NB4 (cell line): ENCODE measurements around the gene CDKL5.

Source experiments
- DNase-seq: peaks from one replicate; pipeline ENCODE4 v3.0.0; 2010; ENCODE audit warnings: low read depth
- H3K4me3 ChIP-seq: one replicate; pipeline ENCODE4 v1.5.1; 2011; ENCODE audit warnings: mild to moderate bottlenecking, low read depth, low read length, moderate library complexity
- CTCF ChIP-seq: IDR thresholded peaks from one replicate; pipeline ENCODE4 v1.5.1; 2012; ENCODE audit warnings: low read depth, low read length
- MYC ChIP-seq: IDR thresholded peaks from 2 replicates; pipeline ENCODE4 v1.6.1; 2011; ENCODE audit warnings: low read depth, low read length
- POLR2A ChIP-seq: IDR thresholded peaks from 2 replicates; pipeline ENCODE4 v1.6.1; 2011; ENCODE audit warnings: mild to moderate bottlenecking; ENCODE audit not compliant: insufficient read length; ENCODE audit errors: extremely low read depth
- TF ChIP-seq, protein P1 (sequence below): IDR thresholded peaks from 2 replicates; pipeline ENCODE4 v1.6.1; 2011; ENCODE audit warnings: low read depth, low read length

Gene CDKL5

GRCh38 chrX:18441780-18442367, 16.5 kb downstream of the CDKL5 start:
- no peak for DNase-seq
- TF ChIP-seq, protein P1, sequence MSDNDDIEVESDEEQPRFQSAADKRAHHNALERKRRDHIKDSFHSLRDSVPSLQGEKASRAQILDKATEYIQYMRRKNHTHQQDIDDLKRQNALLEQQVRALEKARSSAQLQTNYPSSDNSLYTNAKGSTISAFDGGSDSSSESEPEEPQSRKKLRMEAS: no peak
- no peak for TF ChIP-seq CTCF
- TF ChIP-seq MYC: no peak
- TF ChIP-seq POLR2A: no peak
- H3K4me3 ChIP-seq: no peak overlapping the region

DNA sequence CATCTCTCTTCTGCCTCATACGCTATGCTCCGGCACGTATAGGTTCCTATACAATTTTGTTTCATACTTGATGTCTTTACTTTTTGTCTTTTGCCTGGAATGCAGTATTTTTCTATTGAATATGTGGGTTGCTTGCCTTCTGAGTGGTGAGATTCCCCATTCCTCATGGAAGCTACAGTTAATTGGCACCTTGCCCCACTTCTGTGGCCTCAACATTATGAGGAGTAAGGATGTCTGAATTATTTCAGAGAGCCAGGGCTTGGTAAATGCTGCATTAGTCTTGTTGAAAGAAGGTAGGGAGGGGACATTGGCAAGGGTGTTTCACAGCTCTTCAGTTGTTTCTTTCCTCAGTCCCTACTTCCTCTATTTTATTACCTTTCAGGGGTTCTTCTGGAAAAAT, 23.0 kb downstream of the CDKL5 start:
- TF ChIP-seq, protein P1: no peak
- no peak overlapping the region for H3K4me3 ChIP-seq
- no peak for DNase-seq

DNA sequence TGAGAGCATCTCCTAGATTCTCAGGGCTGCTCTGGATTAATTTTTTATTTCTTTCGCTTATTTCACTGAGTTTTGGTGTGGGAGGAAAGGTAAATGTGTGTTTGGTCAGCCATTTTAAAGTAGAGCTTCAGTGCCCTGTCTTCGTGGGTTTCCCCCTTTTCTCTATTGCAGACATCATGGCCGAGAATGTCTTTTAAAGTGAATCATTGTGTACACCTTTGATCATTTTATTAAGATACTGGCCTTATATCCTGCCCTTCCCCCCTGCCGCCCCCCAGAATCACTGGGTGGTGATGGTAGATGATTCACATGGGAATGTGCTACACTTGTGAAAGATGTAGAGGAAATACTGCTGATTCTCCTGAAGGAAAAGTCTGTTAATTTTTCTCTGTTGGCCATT, 23.8 kb downstream of the CDKL5 start:
- no peak for DNase-seq
- TF ChIP-seq, protein P1: no peak
- TF ChIP-seq POLR2A: no peak
- H3K4me3 ChIP-seq: no peak overlapping the region

- no peak overlapping the region for H3K4me3 ChIP-seq
- TF ChIP-seq POLR2A (no peak), CTCF (no peak), MYC (no peak)
- TF ChIP-seq, protein P1: no peak
- DNase-seq: no peak
These were observed 30.0 kb downstream of the CDKL5 start for GRCh38 chrX:18455384-18455783.

GRCh38 chrX:18457000-18457399, 31.6 kb downstream of the CDKL5 start:
- no peak for TF ChIP-seq CTCF
- TF ChIP-seq, protein P1: no peak
- TF ChIP-seq POLR2A: no peak
- no peak overlapping the region for H3K4me3 ChIP-seq
- DNase-seq: no peak

DNA sequence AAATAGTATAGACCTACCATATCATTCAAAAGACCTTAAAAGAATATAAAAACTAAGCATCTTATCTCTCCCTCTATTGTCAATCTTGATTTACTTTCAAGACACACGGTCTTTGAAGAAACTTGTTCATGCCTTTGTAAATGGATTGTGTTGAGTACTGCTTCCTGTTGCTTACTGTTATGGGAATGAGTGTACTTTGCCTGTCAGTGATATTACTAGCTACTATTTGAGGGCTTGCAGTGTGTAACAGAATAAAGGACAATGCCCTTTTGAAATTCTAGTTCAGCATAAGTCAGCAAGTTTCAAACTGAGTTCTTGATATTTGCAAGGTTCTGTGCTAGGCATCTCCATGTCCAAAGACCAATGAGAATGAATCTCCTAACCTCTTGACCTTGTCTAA, 36.0 kb downstream of the CDKL5 start:
- TF ChIP-seq MYC (no peak), POLR2A (no peak), CTCF (no peak)
- TF ChIP-seq, protein P1: no peak
- H3K4me3 ChIP-seq: no peak overlapping the region
- no peak for DNase-seq

DNA sequence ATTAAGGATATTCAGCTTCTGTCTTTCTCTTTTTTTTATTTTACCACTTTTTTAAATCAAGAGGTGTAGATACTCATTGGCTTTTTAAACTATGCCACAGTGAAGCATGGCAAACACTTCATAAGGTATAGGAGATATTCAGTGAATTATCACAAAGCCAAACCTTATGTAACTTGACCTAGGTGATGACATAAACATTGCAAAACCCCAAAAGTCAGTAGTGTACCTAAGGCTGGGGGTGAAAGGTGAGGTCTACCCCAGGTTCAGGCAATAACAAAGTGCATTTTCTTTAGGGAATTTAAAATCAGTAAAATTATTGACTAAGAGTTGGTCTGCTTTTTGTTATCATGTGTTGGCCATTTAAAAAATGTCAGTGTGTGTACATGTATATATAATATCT, 39.1 kb downstream of the CDKL5 start:
- no peak overlapping the region for H3K4me3 ChIP-seq
- TF ChIP-seq POLR2A: no peak
- TF ChIP-seq MYC: no peak
- TF ChIP-seq CTCF: no peak
- TF ChIP-seq, protein P1: no peak
- no peak for DNase-seq
